ENCODE results near the gene YEATS2. TPM values are rescaled to one million over a fixed set of nuclear protein-coding genes. Genes with fewer than 3 reads are reported as not detected.

Gene YEATS2
- total RNA-seq, 4 donors from 2014 or later, result 5.7 to 10.8 (median 9.3) TPM

GRCh38 chr3:183818041-183818620 is 120.5 kb downstream of the YEATS2 start:
- TF ChIP-seq POLR2A (IDR thresholded peaks at IDR 0.05) (no peak), CTCF (IDR thresholded peaks at IDR 0.05 in 4 of 5, conservative IDR thresholded peaks at IDR 0.05 in 1 of 5) (no peak)
- intact Hi-C loops (cut with DNase I; ENCODE audit: low total_unique reads), result no loop called here
- Histone ChIP-seq H3K4me1 (peaks cover 0 to 5% of the 10 kb centered on the region in 2 donors), H3K4me3 (no peak overlapping the region), H3K27me3 (no peaks in the 10 kb centered on the region), H3K36me3 (peaks cover 0 to 16% of the 10 kb centered on the region in 2 donors), H3K27ac (no peak overlapping the region), H3K9me3 (no peaks in the 10 kb centered on the region)
- in situ Hi-C loops (cut with MboI; ENCODE audit: low sequenced_read_pairs in 4 of 4), result no loop called here
- DNase-seq (no peak), ATAC-seq (no peak)

- Histone ChIP-seq H3K9me3 (no peaks in the 10 kb centered on the region), H3K4me3 (no peak overlapping the region), H3K27ac (peak overlapping the region in 2 of 4 donors; percentile 41 to 46), H3K4me1 (peaks cover 6 to 8% of the 10 kb centered on the region in 2 donors), H3K36me3 (peaks cover 0 to 16% of the 10 kb centered on the region in 2 donors), H3K27me3 (no peaks in the 10 kb centered on the region)
- intact Hi-C loops (cut with DNase I; ENCODE audit: low total_unique reads), result no loop called here
- in situ Hi-C loops (cut with MboI; ENCODE audit: low sequenced_read_pairs in 4 of 4), result no loop called here
- TF ChIP-seq POLR2A (IDR thresholded peaks at IDR 0.05), result no peak
- no peak for TF ChIP-seq CTCF (IDR thresholded peaks at IDR 0.05 in 4 of 5, conservative IDR thresholded peaks at IDR 0.05 in 1 of 5)
- ATAC-seq, result no peak
- DNase-seq, result no peak
Measured at GRCh38 chr3:183818706-183819624, 121.4 kb downstream of the YEATS2 start.

GRCh38 chr3:183819831-183820230 is 122.2 kb downstream of the YEATS2 start:
- Histone ChIP-seq H3K4me1 (peaks cover 14 to 16% of the 10 kb centered on the region in 2 donors), H3K9me3 (no peaks in the 10 kb centered on the region), H3K4me3 (no peak overlapping the region), H3K36me3 (peaks cover 0 to 15% of the 10 kb centered on the region in 2 donors), H3K27me3 (no peaks in the 10 kb centered on the region), H3K27ac (no peak overlapping the region)
- ATAC-seq, result no peak
- no peak for TF ChIP-seq POLR2A (IDR thresholded peaks at IDR 0.05)
- no peak for TF ChIP-seq CTCF (IDR thresholded peaks at IDR 0.05 in 4 of 5, conservative IDR thresholded peaks at IDR 0.05 in 1 of 5)
- no peak for DNase-seq
- intact Hi-C loops (cut with DNase I; ENCODE audit: low total_unique reads), result no loop called here
- in situ Hi-C loops (cut with MboI; ENCODE audit: low sequenced_read_pairs in 4 of 4), result no loop called here

GRCh38 chr3:183822631-183823030 is 125.0 kb downstream of the YEATS2 start:
- DNase-seq (no peak), ATAC-seq (no peak)
- intact Hi-C loops (cut with DNase I; ENCODE audit: low total_unique reads) (no loop called here), in situ Hi-C loops (cut with MboI; ENCODE audit: low sequenced_read_pairs in 4 of 4) (no loop called here)
- H3K9me3 ChIP-seq, result no peaks in the 10 kb centered on the region
- no peak overlapping the region for H3K27ac ChIP-seq
- no peak overlapping the region for H3K4me3 ChIP-seq
- no peaks in the 10 kb centered on the region for H3K36me3 ChIP-seq
- peaks cover 28 to 29% of the 10 kb centered on the region in 2 donors for H3K4me1 ChIP-seq
- TF ChIP-seq CTCF (IDR thresholded peaks at IDR 0.05 in 4 of 5, conservative IDR thresholded peaks at IDR 0.05 in 1 of 5), result no peak
- no peak for TF ChIP-seq POLR2A (IDR thresholded peaks at IDR 0.05)
- no peaks in the 10 kb centered on the region for H3K27me3 ChIP-seq
